ENCODE results near the gene TGFA. TPM values are rescaled to one million over a fixed set of nuclear protein-coding genes. Genes with fewer than 3 reads are reported as not detected.

Gene TGFA
- polyA plus RNA-seq, 1 donor (not counting 4 experiments of a cell fraction or from before 2014, with no cell fraction given), result 51.7 TPM

GRCh38 chr2:70503896-70504295 lies 49.7 kb downstream of the TGFA start:
- Histone ChIP-seq H3K9ac (ENCODE audit: control insufficient read depth, extremely low read depth, insufficient read depth, low read length) (no peak overlapping the region), H3K4me2 (ENCODE audit: control insufficient read depth, extremely low read depth, insufficient read depth, low read depth, low read length) (no peak overlapping the region), H2AFZ (ENCODE audit: control insufficient read depth, low read length) (no peak overlapping the region), H3K9me3 (ENCODE audit: control insufficient read depth, low read depth, low read length) (no peaks in the 10 kb centered on the region), H3K4me3 (ENCODE audit: control insufficient read depth in 2 of 3, extremely low read depth in 1 of 3, insufficient read depth in 2 of 3, low read depth in 1 of 3, low read length in 3 of 3) (no peak overlapping the region), H4K20me1 (ENCODE audit: control insufficient read depth, extremely low read depth, insufficient read depth, low read length) (no peaks in the 10 kb centered on the region), H3K36me3 (ENCODE audit: control insufficient read depth in 2 of 2, extremely low read depth in 1 of 2, insufficient read depth in 2 of 2, low read length in 2 of 2) (peaks cover 17 to 26% of the 10 kb centered on the region in 2 experiments), H3K27ac (ENCODE audit: control insufficient read depth, insufficient read depth, low read length) (no peak overlapping the region), H3K27me3 (ENCODE audit: control insufficient read depth, extremely low read depth, insufficient read depth, low read length) (no peaks in the 10 kb centered on the region), H3K9me1 (ENCODE audit: control insufficient read depth, extremely low read depth, insufficient read depth, low read length) (peaks cover 5% of the 10 kb centered on the region), H3K79me2 (ENCODE audit: control insufficient read depth, insufficient read depth, low read length) (peaks cover 89% of the 10 kb centered on the region), H3K4me1 (ENCODE audit: control insufficient read depth, extremely low read depth, insufficient read depth, low read length) (peaks cover 6% of the 10 kb centered on the region)
- TF ChIP-seq CTCF (optimal IDR thresholded peaks at IDR 0.05 in 1 of 3, IDR thresholded peaks at IDR 0.05 in 1 of 3, conservative IDR thresholded peaks at IDR 0.05 in 1 of 3; ENCODE audit: extremely low read depth in 1 of 3, insufficient read depth in 2 of 3, low read length in 3 of 3), result no peak
- FAIRE-seq (no peak), DNase-seq (ENCODE audit: low read depth, low spot score) (no peak)
- dilution Hi-C loops (cut with MboI; ENCODE audit: extremely low pct_ligation_motif_present, low sequenced_read_pairs), result no loop called here

GRCh38 chr2:70501728-70502127 lies 51.9 kb downstream of the TGFA start:
- DNase-seq (ENCODE audit: low read depth, low spot score), result no peak
- no peak for FAIRE-seq
- Histone ChIP-seq H3K9me3 (ENCODE audit: control insufficient read depth, low read depth, low read length) (no peaks in the 10 kb centered on the region), H4K20me1 (ENCODE audit: control insufficient read depth, extremely low read depth, insufficient read depth, low read length) (no peaks in the 10 kb centered on the region), H3K9me1 (ENCODE audit: control insufficient read depth, extremely low read depth, insufficient read depth, low read length) (no peaks in the 10 kb centered on the region), H3K9ac (ENCODE audit: control insufficient read depth, extremely low read depth, insufficient read depth, low read length) (no peak overlapping the region), H2AFZ (ENCODE audit: control insufficient read depth, low read length) (no peak overlapping the region), H3K4me3 (ENCODE audit: control insufficient read depth in 2 of 3, extremely low read depth in 1 of 3, insufficient read depth in 2 of 3, low read depth in 1 of 3, low read length in 3 of 3) (no peak overlapping the region), H3K27ac (ENCODE audit: control insufficient read depth, insufficient read depth, low read length) (no peak overlapping the region), H3K4me1 (ENCODE audit: control insufficient read depth, extremely low read depth, insufficient read depth, low read length) (peaks cover 20% of the 10 kb centered on the region), H3K27me3 (ENCODE audit: control insufficient read depth, extremely low read depth, insufficient read depth, low read length) (no peaks in the 10 kb centered on the region), H3K36me3 (ENCODE audit: control insufficient read depth in 2 of 2, extremely low read depth in 1 of 2, insufficient read depth in 2 of 2, low read length in 2 of 2) (peaks cover 13 to 22% of the 10 kb centered on the region in 2 experiments), H3K4me2 (ENCODE audit: control insufficient read depth, extremely low read depth, insufficient read depth, low read depth, low read length) (no peak overlapping the region), H3K79me2 (ENCODE audit: control insufficient read depth, insufficient read depth, low read length) (peaks cover 88% of the 10 kb centered on the region)
- TF ChIP-seq CTCF (optimal IDR thresholded peaks at IDR 0.05 in 1 of 3, IDR thresholded peaks at IDR 0.05 in 1 of 3, conservative IDR thresholded peaks at IDR 0.05 in 1 of 3; ENCODE audit: extremely low read depth in 1 of 3, insufficient read depth in 2 of 3, low read length in 3 of 3) (no peak), EZH2 (IDR thresholded peaks at IDR 0.05; ENCODE audit: low read length) (no peak)
- dilution Hi-C loops (cut with MboI; ENCODE audit: extremely low pct_ligation_motif_present, low sequenced_read_pairs), result no loop called here
